ENCODE measurements around the gene KIAA0232. TPM values are rescaled to one million over a fixed set of nuclear protein-coding genes. Genes with fewer than 3 reads are reported as not detected.

KIAA0232 gene
- total and polyA plus RNA-seq, 12 donors: 12.8 to 89.6 (median 70.9) TPM

- WGBS, 2 donors: 68 to 70% methylated on average over 8 of the region's 8 CpGs
- ATAC-seq (peak in 1 of 8 donors; percentile 52), DNase-seq (peak in 1 of 2 donors; percentile 29)
- TF ChIP-seq CTCF (IDR thresholded peaks at IDR 0.05): no peak
- H3K27me3 ChIP-seq: no peaks in the 10 kb centered on the region
- intact Hi-C loops (cut with DNase I): loop anchor here in 8 of 10 donors (2.0 to 10.0 kb wide), 6 partner anchors 64 to 301 kb away; partner anchors contain the start of gene BLOC1S4 (in 5 of the 8)
- H3K36me3 ChIP-seq: peaks cover 0 to under 1% (median 0%) of the 10 kb centered on the region in 9 donors
- no peak overlapping the region for H3K4me3 ChIP-seq
- peak overlapping the region; percentile 88 to 100 (median 99) for H3K27ac ChIP-seq
- no peaks in the 10 kb centered on the region for H3K9me3 ChIP-seq
- peaks cover 3 to 50% (median 45%) of the 10 kb centered on the region in 9 donors for H3K4me1 ChIP-seq
Measured at GRCh38 chr4:6781113-6781512, 1.4 kb upstream of the KIAA0232 start.

GRCh38 chr4:6781561-6781960, 966 bp upstream of the KIAA0232 start:
- Histone ChIP-seq H3K27ac (peak overlapping the region; percentile 88 to 100 (median 99)), H3K27me3 (no peaks in the 10 kb centered on the region), H3K4me3 (peak overlapping the region in 8 of 10 donors; percentile 64 to 100 (median 95)), H3K36me3 (peaks cover 0 to 5% (median 0%) of the 10 kb centered on the region in 9 donors), H3K4me1 (peaks cover 3 to 55% (median 48%) of the 10 kb centered on the region in 9 donors), H3K9me3 (no peaks in the 10 kb centered on the region)
- DNase-seq: no peak
- intact Hi-C loops (cut with DNase I): loop anchor here in 8 of 10 donors (2.0 to 10.0 kb wide), 6 partner anchors 64 to 301 kb away; partner anchors contain the start of gene BLOC1S4 (in 5 of the 8)
- no peak for TF ChIP-seq CTCF (IDR thresholded peaks at IDR 0.05)
- no peak for ATAC-seq
- WGBS, 2 donors: 80 to 81% methylated on average over 6 of the region's 6 CpGs

- 0 to 2% methylated on average over 10 to 34 of the region's 34 CpGs for WGBS, 2 donors
- H3K4me1 ChIP-seq: peaks cover 7 to 61% (median 54%) of the 10 kb centered on the region in 9 donors
- peaks cover 0 to 11% (median 0%) of the 10 kb centered on the region in 9 donors for H3K36me3 ChIP-seq
- H3K4me3 ChIP-seq: peak overlapping the region; percentile 89 to 100 (median 98)
- H3K9me3 ChIP-seq: no peaks in the 10 kb centered on the region
- no peak for DNase-seq
- TF ChIP-seq CTCF (IDR thresholded peaks at IDR 0.05): no peak
- peak in 1 of 8 donors; percentile 25 for ATAC-seq
- intact Hi-C loops (cut with DNase I): loop anchor here in 8 of 10 donors (2.0 to 10.0 kb wide), 7 partner anchors 65 to 300 kb away; partner anchors contain the start of genes BLOC1S4 (in 4 of the 8) and MRFAP1 (in 1 of the 8)
- peak overlapping the region; percentile 92 to 100 (median 100) for H3K27ac ChIP-seq
- H3K27me3 ChIP-seq: no peaks in the 10 kb centered on the region
Measured at GRCh38 chr4:6782846-6783110, 251 bp downstream of the KIAA0232 start.

- Histone ChIP-seq H3K9me3 (no peaks in the 10 kb centered on the region), H3K27me3 (no peaks in the 10 kb centered on the region), H3K27ac (peak overlapping the region; percentile 92 to 100 (median 100)), H3K36me3 (peaks cover 0 to 11% (median 0%) of the 10 kb centered on the region in 9 donors), H3K4me1 (peaks cover 7 to 62% (median 55%) of the 10 kb centered on the region in 9 donors), H3K4me3 (peak overlapping the region; percentile 89 to 100 (median 98))
- peak in 6 of 9 donors; percentile 18 to 56 (median 43) for TF ChIP-seq CTCF (IDR thresholded peaks at IDR 0.05)
- 1% methylated on average over 64 to 83 of the region's 91 CpGs for WGBS, 2 donors
- DNase-seq (peak; percentile 91 to 92), ATAC-seq (peak; percentile 86 to 90 (median 90))
- intact Hi-C loops (cut with DNase I): loop anchor here in 8 of 10 donors (2.0 to 10.0 kb wide), 7 partner anchors 66 to 299 kb away; partner anchors contain the start of genes BLOC1S4 (in 4 of the 8) and MRFAP1 (in 1 of the 8)
Measured at GRCh38 chr4:6783111-6783981, 819 bp downstream of the KIAA0232 start.

Data from heart right ventricle (tissue), 16 donors.